Loucy (cell line): Measurements from ENCODE around the gene CLCNKA.

Source experiments
- H2AFZ ChIP-seq: fragments of 200-600 bp; sonication (generic); 2 replicates; pipeline ENCODE4 v1.6.0; 2016; ENCODE audit warnings: antibody characterized with exemption, mild to moderate bottlenecking, low read length, moderate library complexity
- H3F3A ChIP-seq: fragments of 200-600 bp; 2 replicates; pipeline ENCODE4 v1.6.0; 2016; ENCODE audit warnings: antibody characterized with exemption, low read depth, mild to moderate bottlenecking
- H3K27me3 ChIP-seq: fragments of 200-600 bp; sonication (generic); 2 replicates; pipeline ENCODE4 v1.6.1; 2014; ENCODE audit warnings: low read length, mild to moderate bottlenecking; ENCODE audit not compliant: insufficient read depth, poor library complexity, severe bottlenecking
- H3K36me3 ChIP-seq: fragments of 200-600 bp; sonication (generic); 2 replicates; pipeline ENCODE4 v1.6.1; 2016; ENCODE audit warnings: low read length; ENCODE audit not compliant: insufficient read depth
- H3K4me1 ChIP-seq: fragments of 200-600 bp; sonication (generic); 2 replicates; pipeline ENCODE4 v1.5.1; 2014; ENCODE audit warnings: low read length, mild to moderate bottlenecking; ENCODE audit not compliant: insufficient read depth, poor library complexity, severe bottlenecking
- H3K4me2 ChIP-seq: fragments of 200-600 bp; sonication (generic); 2 replicates; pipeline ENCODE4 v1.6.0; 2014; ENCODE audit warnings: antibody characterized with exemption, low read length, low read depth, mild to moderate bottlenecking; ENCODE audit not compliant: poor library complexity, severe bottlenecking
- H3K4me3 ChIP-seq: fragments of 200-600 bp; sonication (generic); 2 replicates; pipeline ENCODE4 v1.5.1; 2014; ENCODE audit warnings: low read length, mild to moderate bottlenecking, mixed read lengths; ENCODE audit not compliant: poor library complexity, severe bottlenecking
- H3K79me2 ChIP-seq: fragments of 200-600 bp; sonication (generic); 2 replicates; pipeline ENCODE4 v1.6.1; 2014; ENCODE audit warnings: low read length; ENCODE audit not compliant: insufficient read depth
- H3K9ac ChIP-seq: fragments of 200-600 bp; sonication (generic); 2 replicates; pipeline ENCODE4 v1.6.0; 2014; ENCODE audit warnings: mild to moderate bottlenecking, low read depth, low read length, moderate library complexity; ENCODE audit not compliant: poor library complexity, severe bottlenecking
- H3K9me2 ChIP-seq: fragments of 200-600 bp; sonication (generic); replicated peaks from 2 replicates; pipeline ENCODE4 v1.6.1; 2016; ENCODE audit warnings: low read depth, low read length, mixed read lengths
- H3K9me3 ChIP-seq: fragments of 200-600 bp; sonication (generic); 2 replicates; pipeline ENCODE4 v1.6.1; 2014; ENCODE audit warnings: mild to moderate bottlenecking, antibody characterized with exemption, low read length, low read depth; ENCODE audit not compliant: insufficient read depth
- H4K20me1 ChIP-seq: fragments of 200-600 bp; sonication (generic); 2 replicates; pipeline ENCODE4 v1.6.0; 2014; ENCODE audit warnings: antibody characterized with exemption, low read length, mild to moderate bottlenecking; ENCODE audit not compliant: insufficient read depth, poor library complexity, severe bottlenecking
- CTCF ChIP-seq: fragments of 200-600 bp; sonication (generic); conservative IDR thresholded peaks from 2 replicates; pipeline ENCODE4 v1.5.1; 2014; ENCODE audit warnings: mild to moderate bottlenecking, antibody characterized with exemption, low read length
- EZH2phosphoT487 ChIP-seq: fragments of 200-600 bp; IDR thresholded peaks from 2 replicates; pipeline ENCODE4 v1.6.1; 2018; ENCODE audit warnings: antibody characterized with exemption, mild to moderate bottlenecking, moderate library complexity, borderline replicate concordance

Gene CLCNKA

GRCh38 chr1:16013908-16014258, 8.0 kb upstream of the CLCNKA start:
- Histone ChIP-seq H3K9me2 (no peaks in the 10 kb centered on the region), H3K9me3 (no peaks in the 10 kb centered on the region), H4K20me1 (no peaks in the 10 kb centered on the region), H3F3A (no peaks in the 10 kb centered on the region), H3K4me1 (no peaks in the 10 kb centered on the region), H2AFZ (no peak overlapping the region), H3K4me2 (no peak overlapping the region), H3K79me2 (no peaks in the 10 kb centered on the region), H3K9ac (no peak overlapping the region), H3K4me3 (no peak overlapping the region), H3K27me3 (no peaks in the 10 kb centered on the region), H3K36me3 (no peaks in the 10 kb centered on the region)
- TF ChIP-seq CTCF (no peak), EZH2phosphoT487 (no peak)

- Histone ChIP-seq H3K4me2 (no peak overlapping the region), H3K36me3 (no peaks in the 10 kb centered on the region), H3K9me2 (no peaks in the 10 kb centered on the region), H2AFZ (no peak overlapping the region), H4K20me1 (no peaks in the 10 kb centered on the region), H3K4me3 (no peak overlapping the region), H3F3A (no peaks in the 10 kb centered on the region), H3K79me2 (no peaks in the 10 kb centered on the region), H3K9ac (no peak overlapping the region), H3K4me1 (no peaks in the 10 kb centered on the region), H3K27me3 (no peaks in the 10 kb centered on the region), H3K9me3 (no peaks in the 10 kb centered on the region)
- no peak for TF ChIP-seq CTCF
- no peak for TF ChIP-seq EZH2phosphoT487
Observed at GRCh38 chr1:16014509-16015482, 7.0 kb upstream of the CLCNKA start.

DNA sequence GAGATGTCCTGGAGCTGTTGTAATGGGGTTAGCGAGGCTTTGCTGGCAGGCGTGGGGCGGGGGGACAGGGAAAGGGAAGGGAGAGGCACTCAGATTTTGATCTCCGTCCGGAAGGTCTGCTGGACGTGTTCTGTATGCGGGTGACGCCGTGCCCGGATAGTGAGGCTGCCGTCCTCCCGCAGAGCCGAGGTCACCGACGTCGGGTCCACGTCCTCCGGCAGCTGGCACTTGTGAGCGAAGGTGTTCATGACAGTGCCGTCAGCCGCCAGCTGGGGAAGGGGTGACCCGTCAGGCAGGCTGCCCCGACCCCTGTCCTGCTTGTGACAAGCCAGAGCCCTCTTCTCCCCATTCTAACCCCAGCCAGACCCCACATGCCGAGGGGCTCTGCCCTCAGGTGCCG, 6.3 kb upstream of the CLCNKA start:
- no peaks in the 10 kb centered on the region for H3K4me1 ChIP-seq
- no peak overlapping the region for H3K9ac ChIP-seq
- H3K9me2 ChIP-seq, result no peaks in the 10 kb centered on the region
- no peaks in the 10 kb centered on the region for H3F3A ChIP-seq
- no peaks in the 10 kb centered on the region for H3K79me2 ChIP-seq
- TF ChIP-seq EZH2phosphoT487 (no peak), CTCF (no peak)
- no peak overlapping the region for H3K4me3 ChIP-seq
- no peaks in the 10 kb centered on the region for H3K9me3 ChIP-seq
- H3K36me3 ChIP-seq, result no peaks in the 10 kb centered on the region
- H3K27me3 ChIP-seq, result no peaks in the 10 kb centered on the region
- no peak overlapping the region for H3K4me2 ChIP-seq
- H4K20me1 ChIP-seq, result no peaks in the 10 kb centered on the region
- H2AFZ ChIP-seq, result no peak overlapping the region
